Omental fat pad (tissue), 4 donors: ENCODE data around the gene VIPR2. TPM values are rescaled to one million over a fixed set of nuclear protein-coding genes. Genes with fewer than 3 reads are reported as not detected.
A peak's percentile ranks its signal among the peaks of the same experiment; 100 is the strongest.

Experiments used
- ATAC-seq: fragments of 150-250 bp; one replicate; pipeline ENCODE4 v1.9.1; 2016; ENCODE audit warnings: mild to moderate bottlenecking, moderate library complexity; ENCODE audit not compliant: low FRiP score
- DNase-seq: peaks from one replicate; pipeline ENCODE4 v3.0.0-alpha.2; 2019; ENCODE audit warnings: low spot score
- total RNA-seq, 4 donors: library from RNA; depleted of rRNA; stranded (reverse); fragments of >200 nt; gene quantifications; one replicate each; pipeline ENCODE4 v1.1.0, GENCODE V29; 2016
- TF ChIP-seq, protein P1 (sequence below), 3 donors: fragments of 450-650 bp; IDR thresholded peaks; one replicate each; pipeline ENCODE4 v1.5.1; 2016 to 2017; ENCODE audit warnings: antibody characterized with exemption in 3 of 3, mild to moderate bottlenecking in 3 of 3, moderate library complexity in 2 of 3

Gene VIPR2
- total RNA-seq, 4 donors from 2014 or later, result 3.6 to 71.0 (median 24.6) TPM

DNA sequence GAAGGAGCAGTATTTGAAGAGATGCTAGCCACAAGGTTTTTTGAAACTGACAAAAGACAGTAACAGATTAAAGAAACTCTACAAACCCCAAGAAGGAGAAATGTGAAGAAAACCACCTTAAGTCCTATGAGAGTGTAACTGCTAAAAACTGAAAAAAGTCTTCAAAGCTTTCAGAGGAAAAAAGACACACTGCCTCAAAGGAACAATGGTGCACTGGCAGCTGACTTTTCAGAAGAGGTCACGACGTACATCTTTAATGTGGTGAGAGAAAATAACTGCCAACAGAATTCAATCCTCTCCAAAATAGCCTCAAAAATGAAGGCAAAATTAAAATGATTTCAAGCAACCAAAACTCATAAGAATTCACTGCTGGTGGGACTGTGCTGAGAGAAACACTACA, 94.0 kb downstream of the VIPR2 start:
- TF ChIP-seq, protein P1, sequence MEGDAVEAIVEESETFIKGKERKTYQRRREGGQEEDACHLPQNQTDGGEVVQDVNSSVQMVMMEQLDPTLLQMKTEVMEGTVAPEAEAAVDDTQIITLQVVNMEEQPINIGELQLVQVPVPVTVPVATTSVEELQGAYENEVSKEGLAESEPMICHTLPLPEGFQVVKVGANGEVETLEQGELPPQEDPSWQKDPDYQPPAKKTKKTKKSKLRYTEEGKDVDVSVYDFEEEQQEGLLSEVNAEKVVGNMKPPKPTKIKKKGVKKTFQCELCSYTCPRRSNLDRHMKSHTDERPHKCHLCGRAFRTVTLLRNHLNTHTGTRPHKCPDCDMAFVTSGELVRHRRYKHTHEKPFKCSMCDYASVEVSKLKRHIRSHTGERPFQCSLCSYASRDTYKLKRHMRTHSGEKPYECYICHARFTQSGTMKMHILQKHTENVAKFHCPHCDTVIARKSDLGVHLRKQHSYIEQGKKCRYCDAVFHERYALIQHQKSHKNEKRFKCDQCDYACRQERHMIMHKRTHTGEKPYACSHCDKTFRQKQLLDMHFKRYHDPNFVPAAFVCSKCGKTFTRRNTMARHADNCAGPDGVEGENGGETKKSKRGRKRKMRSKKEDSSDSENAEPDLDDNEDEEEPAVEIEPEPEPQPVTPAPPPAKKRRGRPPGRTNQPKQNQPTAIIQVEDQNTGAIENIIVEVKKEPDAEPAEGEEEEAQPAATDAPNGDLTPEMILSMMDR (IDR thresholded peaks at IDR 0.05), result no peak
- DNase-seq, result no peak
- ATAC-seq, result no peak

DNA sequence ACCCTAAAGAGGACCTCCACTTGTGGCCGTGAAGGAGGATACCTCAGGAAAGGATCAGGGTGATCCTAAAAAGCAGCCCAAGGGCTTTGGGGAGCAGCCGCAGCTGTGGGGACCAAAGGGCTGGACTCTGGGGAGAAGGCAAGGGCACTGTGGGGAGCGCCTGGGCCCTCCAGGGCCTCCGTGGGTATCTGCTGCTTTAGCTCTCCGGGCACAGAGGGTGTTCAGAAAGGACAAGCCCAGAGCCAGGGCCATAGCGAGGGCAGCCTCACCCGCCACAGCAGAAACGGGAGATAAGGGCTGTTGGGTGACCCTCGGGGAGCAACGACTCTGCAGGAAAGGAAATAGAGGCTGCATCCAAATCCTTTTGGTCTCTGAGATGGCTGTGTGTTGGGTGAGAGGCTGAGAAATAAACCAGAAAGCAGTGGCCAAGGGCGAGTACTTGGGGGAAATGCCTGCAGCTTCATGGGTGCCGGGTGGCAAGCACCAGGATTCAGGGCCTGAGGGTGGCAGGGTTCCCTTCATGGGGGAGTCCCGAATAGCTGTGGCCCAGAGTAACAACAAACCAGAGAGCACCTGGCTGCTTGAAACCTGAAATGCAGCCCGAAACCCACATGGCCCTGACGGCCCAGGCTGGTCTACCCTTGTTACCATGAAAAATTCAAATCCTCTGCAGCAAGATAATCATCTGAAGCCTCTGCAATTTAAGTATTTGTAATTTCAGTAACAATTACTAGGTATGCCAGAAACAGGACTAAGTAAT, 95.2 kb downstream of the VIPR2 start:
- ATAC-seq (no peak), DNase-seq (no peak)
- TF ChIP-seq, protein P1 (IDR thresholded peaks at IDR 0.05), result no peak

DNA sequence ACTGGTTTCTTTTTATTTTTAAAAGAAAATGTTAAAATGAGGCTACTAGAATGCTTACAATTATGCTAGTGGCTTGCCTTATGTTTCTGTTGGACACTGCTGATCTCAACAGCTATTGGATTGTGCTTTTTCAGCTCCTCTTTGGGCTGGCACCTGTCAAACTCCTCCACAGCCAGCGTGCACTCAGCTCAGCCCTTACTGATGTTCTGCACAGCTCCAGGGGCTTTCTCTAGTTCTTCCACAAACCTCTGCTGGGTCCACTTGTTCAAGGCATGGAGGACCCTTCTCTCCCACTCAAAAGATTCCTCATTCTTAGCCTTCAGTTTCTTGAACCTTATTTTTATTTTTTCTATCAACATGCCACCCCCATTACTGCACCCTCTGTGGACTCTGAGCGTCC, 96.0 kb downstream of the VIPR2 start:
- DNase-seq, result no peak
- TF ChIP-seq, protein P1 (IDR thresholded peaks at IDR 0.05), result no peak
- no peak for ATAC-seq

DNA sequence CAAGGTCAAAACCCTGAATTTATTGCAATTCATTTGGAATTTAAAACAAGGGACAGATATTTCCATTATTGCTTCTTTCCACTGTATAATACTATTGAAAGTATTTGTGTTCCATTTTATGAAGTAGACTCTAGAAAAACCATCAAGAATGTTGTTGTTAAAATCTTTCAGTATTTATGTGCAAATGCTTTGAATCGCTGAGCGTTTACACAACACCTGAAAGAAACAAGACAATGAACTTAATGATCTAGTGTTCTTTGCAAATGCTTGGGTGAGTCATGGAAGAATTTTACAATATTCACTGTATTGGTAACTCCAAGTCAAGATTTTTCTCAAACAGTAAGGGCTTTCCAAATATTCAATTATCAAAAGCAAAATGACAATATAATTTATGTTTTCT, 97.1 kb downstream of the VIPR2 start:
- TF ChIP-seq, protein P1 (IDR thresholded peaks at IDR 0.05), result no peak
- ATAC-seq, result no peak
- DNase-seq, result no peak

DNA sequence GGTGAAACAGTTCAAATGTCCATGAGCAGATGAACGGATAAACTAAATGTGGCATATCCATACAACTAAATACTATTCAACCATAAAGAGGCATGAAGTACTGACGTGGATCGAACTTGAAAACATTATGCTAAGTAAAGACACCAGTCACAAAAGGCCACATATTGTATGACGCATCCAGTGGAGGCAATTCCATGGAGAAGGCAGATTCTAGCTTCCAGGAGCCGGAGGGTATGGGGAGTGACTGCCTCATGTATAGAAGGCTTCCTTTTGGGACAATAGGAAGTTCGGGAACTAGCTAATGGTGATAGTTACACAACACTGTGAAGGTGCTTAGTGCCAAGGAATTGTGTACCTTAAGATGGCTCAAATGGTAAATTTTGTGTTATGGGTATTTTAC, 98.4 kb downstream of the VIPR2 start:
- ATAC-seq, result no peak
- DNase-seq, result no peak
- TF ChIP-seq, protein P1 (IDR thresholded peaks at IDR 0.05), result no peak

DNA sequence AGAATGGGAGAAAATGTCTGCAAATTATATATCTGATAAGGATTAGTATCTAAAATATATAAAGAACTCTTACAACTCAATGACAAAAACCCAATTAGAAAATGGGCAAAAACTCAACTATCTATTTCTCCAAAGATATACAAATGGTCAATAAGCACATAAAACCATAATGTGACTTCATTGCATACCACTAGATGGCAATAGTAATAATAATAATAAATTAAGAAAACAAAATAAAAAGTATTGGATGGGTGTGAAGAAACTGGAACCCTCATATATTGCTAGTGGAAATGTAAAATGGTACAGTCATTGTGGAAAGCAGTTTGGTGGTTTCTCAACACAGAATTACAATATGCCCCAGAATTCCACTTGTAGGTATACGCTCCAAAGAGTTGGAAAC, 98.8 kb downstream of the VIPR2 start:
- no peak for ATAC-seq
- TF ChIP-seq, protein P1 (IDR thresholded peaks at IDR 0.05), result no peak
- DNase-seq, result no peak

DNA sequence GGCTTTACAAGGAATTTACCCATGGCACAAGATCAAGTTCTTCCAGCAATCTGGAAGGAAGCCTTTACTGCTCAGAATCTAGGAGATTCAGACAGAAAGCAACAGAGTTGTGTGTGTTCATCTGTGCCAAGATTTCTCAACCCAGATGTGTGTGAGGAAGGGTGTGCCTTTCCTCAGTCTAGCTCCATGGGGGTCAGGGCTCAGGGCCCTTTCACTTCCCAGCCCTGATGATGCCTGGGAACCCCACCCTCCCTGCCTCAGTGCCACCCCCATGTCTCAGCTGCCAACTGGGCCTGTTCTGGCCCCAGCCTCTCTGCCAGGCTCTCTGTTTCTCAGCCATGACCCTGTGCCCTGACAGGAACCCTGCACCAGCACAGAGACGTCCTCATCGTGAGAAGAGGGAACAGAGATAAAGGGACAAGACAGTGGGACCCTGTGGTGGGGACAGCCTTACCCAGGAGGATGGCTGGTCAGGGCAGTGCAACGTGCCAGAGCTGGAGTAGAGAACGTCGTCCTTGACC, 102.0 kb downstream of the VIPR2 start:
- TF ChIP-seq, protein P1 (IDR thresholded peaks at IDR 0.05), result no peak
- DNase-seq (no peak), ATAC-seq (peak; percentile 76)
